Kidney epithelial cell (primary cell): ENCODE results near the gene RRBP1. TPM values are rescaled to one million over a fixed set of nuclear protein-coding genes. Genes with fewer than 3 reads are reported as not detected.

ENCODE experiments used
- DNase-seq: peaks from one replicate; pipeline ENCODE4 v3.0.0-alpha.2; 2010; ENCODE audit warnings: low read depth
- H3K27me3 ChIP-seq: 2 replicates; pipeline ENCODE4 v1.6.0; 2011; ENCODE audit warnings: low read length; ENCODE audit not compliant: control insufficient read depth, insufficient read depth
- H3K36me3 ChIP-seq: 2 replicates; pipeline ENCODE4 v1.5.1; 2011; ENCODE audit warnings: low read length; ENCODE audit not compliant: control insufficient read depth, insufficient read depth
- H3K4me3 ChIP-seq: 2 replicates; pipeline ENCODE4 v1.5.1; 2011; ENCODE audit warnings: low read depth, mild to moderate bottlenecking, control low read depth, low read length
- total RNA-seq: library from RNA; depleted of rRNA; stranded (reverse); fragments of >200 nt; gene quantifications from 2 replicates; pipeline ENCODE4 v1.2.3, GENCODE V29; 2015
- TF ChIP-seq, protein P1 (sequence below): IDR thresholded peaks from 2 replicates; pipeline ENCODE4 v1.5.1; 2011; ENCODE audit warnings: mild to moderate bottlenecking, moderate library complexity, low read length, control low read depth, inconsistent platforms; ENCODE audit not compliant: insufficient read depth, poor library complexity, severe bottlenecking

RRBP1 gene
- total RNA-seq, 1 donor from 2014 or later: 98.4 TPM

DNA sequence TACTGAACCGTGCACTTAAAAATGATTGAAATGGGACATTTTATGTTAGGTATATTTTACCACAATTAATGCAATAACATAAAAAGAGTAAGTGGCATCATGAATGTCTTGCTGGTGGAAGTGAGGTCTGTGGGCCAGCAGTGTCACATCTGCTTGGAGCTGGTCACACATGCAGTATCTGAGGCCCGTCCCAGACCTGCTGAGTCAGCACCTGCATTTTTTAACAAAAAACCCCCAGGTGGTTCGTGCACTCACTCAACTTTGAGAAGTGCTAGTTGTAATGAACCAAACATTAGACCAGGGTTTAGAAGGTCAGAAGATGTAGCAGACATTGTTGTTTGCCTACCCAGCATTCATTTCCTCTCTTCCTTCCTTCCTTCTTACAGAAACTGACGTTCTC, 38.7 kb upstream of the RRBP1 start:
- no peak for DNase-seq
- Histone ChIP-seq H3K27me3 (no peaks in the 10 kb centered on the region), H3K4me3 (no peak overlapping the region), H3K36me3 (no peaks in the 10 kb centered on the region)
- TF ChIP-seq, protein P1, sequence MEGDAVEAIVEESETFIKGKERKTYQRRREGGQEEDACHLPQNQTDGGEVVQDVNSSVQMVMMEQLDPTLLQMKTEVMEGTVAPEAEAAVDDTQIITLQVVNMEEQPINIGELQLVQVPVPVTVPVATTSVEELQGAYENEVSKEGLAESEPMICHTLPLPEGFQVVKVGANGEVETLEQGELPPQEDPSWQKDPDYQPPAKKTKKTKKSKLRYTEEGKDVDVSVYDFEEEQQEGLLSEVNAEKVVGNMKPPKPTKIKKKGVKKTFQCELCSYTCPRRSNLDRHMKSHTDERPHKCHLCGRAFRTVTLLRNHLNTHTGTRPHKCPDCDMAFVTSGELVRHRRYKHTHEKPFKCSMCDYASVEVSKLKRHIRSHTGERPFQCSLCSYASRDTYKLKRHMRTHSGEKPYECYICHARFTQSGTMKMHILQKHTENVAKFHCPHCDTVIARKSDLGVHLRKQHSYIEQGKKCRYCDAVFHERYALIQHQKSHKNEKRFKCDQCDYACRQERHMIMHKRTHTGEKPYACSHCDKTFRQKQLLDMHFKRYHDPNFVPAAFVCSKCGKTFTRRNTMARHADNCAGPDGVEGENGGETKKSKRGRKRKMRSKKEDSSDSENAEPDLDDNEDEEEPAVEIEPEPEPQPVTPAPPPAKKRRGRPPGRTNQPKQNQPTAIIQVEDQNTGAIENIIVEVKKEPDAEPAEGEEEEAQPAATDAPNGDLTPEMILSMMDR: no peak

DNA sequence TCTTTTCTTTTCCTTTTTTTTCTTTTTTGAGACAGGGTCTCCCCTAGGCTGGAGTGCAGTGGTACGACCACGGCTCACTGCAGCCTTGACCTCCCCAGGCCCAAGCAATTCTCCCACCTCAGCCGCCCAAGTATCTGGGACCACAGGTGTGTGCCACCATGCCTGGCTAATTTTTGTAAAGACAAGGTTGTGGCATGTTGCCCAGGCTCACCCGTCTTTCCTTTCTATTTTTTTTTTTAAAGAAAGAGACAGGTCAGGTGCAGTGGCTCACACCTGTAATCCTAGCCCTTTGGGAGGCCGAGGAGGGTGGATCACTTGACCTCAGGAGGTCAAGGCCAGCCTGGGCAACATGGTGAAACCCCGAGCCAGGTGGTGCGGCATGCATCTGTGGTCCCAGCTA, 34.3 kb upstream of the RRBP1 start:
- no peak overlapping the region for H3K4me3 ChIP-seq
- DNase-seq: no peak
- H3K27me3 ChIP-seq: no peaks in the 10 kb centered on the region
- TF ChIP-seq, protein P1: no peak
- H3K36me3 ChIP-seq: no peaks in the 10 kb centered on the region

DNA sequence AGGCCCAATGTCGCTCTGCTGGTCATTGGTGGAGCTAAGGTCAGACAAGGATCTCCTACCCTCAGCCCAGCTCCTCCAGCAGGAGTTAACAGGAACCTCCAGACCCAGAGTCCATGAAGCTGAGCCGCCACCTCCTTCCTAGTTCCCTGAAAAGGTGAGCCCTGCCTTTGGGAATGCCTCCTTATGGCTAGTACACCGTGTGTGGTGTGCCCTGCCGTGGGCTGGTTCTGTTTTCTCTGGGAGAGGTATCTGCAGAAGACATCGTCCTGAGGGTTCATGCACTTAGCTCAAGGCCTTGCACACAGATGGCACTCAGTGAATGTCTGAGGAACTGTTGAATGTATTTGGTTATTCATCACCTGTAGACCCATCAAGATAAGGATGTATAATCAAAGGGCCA, 33.0 kb upstream of the RRBP1 start:
- H3K27me3 ChIP-seq: no peaks in the 10 kb centered on the region
- no peak for DNase-seq
- TF ChIP-seq, protein P1: no peak
- H3K4me3 ChIP-seq: no peak overlapping the region
- no peaks in the 10 kb centered on the region for H3K36me3 ChIP-seq

DNA sequence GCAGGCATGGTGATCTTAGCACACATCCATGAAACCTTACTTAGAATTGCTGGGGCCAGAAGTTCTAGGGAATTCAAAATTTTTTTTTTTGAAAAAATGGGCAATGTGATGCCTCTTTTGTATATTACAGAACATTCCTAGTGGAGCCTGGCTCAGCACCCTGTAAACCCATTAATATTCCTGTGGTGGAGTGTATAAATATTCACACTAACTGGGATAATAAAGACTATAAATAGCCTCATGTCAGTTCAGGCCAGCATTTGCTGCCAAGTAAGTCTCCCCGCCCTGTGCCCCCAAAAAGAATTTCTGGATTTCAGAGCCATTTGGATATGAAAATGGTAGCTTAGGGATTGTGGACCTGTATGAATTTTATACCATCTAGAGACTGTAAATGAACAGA, 32.6 kb upstream of the RRBP1 start:
- TF ChIP-seq, protein P1: no peak
- no peak overlapping the region for H3K4me3 ChIP-seq
- no peaks in the 10 kb centered on the region for H3K27me3 ChIP-seq
- no peaks in the 10 kb centered on the region for H3K36me3 ChIP-seq
- DNase-seq: no peak

DNA sequence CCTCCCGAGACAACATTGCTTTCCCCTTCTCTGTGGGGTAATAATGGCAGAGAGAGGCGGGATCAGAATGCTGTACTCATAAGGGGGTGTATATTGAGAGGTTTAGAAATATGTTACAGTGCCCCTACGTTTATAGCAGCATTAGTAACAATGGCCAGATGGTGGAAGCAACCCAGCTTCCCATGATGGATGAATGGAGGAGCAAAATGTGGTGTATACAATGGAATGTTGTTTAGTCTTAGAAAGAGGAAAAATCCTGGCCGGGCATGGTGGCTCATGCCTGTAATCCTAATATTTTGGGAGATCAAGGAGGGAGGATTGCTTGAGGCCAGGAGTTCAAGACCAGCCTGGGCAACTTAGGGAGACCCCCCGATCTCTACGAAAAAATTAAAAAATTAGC, 30.7 kb upstream of the RRBP1 start:
- Histone ChIP-seq H3K4me3 (no peak overlapping the region), H3K36me3 (no peaks in the 10 kb centered on the region), H3K27me3 (no peaks in the 10 kb centered on the region)
- TF ChIP-seq, protein P1: no peak
- DNase-seq: no peak

DNA sequence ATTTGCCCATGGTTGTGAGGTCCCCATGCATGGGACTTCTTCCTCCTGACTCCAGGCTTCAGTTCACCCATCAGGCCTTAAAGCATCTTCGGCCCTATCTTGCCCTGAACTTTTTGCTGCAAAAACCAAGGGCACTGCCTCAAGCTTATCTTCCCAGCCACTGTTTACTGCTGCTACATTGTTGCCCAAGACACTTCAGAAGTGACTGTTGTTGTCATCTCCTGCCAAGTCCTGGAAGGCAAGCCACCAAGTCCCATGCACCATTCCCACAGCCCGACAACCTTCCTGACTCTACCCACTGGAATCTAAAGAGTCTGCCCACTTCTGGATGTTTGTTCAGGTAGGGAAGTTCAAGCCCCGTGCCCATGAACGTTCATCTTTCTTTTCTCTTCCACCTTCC, 30.2 kb upstream of the RRBP1 start:
- TF ChIP-seq, protein P1: no peak
- no peaks in the 10 kb centered on the region for H3K36me3 ChIP-seq
- DNase-seq: no peak

More for the DNA sequence above, 30.2 kb upstream of the RRBP1 start:
- Histone ChIP-seq H3K27me3 (no peaks in the 10 kb centered on the region), H3K4me3 (no peak overlapping the region)
